HepG2 (cell line): ENCODE measurements around the gene RESP18. TPM values are rescaled to one million over a fixed set of nuclear protein-coding genes. Genes with fewer than 3 reads are reported as not detected.
A peak's percentile ranks its signal among the peaks of the same experiment; 100 is the strongest.

Source experiments
- ATAC-seq: fragments of 200-7000 bp; cut with Tn5 transposase; 3 replicates; pipeline ENCODE4 v1.9.1; 2020; ENCODE audit warnings: mild to moderate bottlenecking, moderate library complexity
- BruUV-seq: library from RNA; stranded (reverse); fragments of 400-500 nt; replicated peaks from 2 replicates; lab custom pipeline; 2021; lab: Mats Ljungman, UMichigan
- CTCF ChIA-PET: fragments of 300-600 bp; formaldehyde crosslinking; extraction: SDS; loops from one replicate; lab custom pipeline; 2021; ENCODE audit warnings: low total read pairs, inconsistent platforms, low intra/inter-chr PET ratio; lab: Yijun Ruan, JAX
- POLR2A ChIA-PET: fragments of 350-600 bp; sonication (Branson Sonifier 250); formaldehyde crosslinking; loops from one replicate; lab custom pipeline; 2020; ENCODE audit warnings: antibody characterized with exemption, inconsistent platforms; lab: Yijun Ruan, JAX
- DNase-seq: peaks from one replicate; pipeline ENCODE4 v3.0.0-alpha.2; 2015; ENCODE audit warnings: low spot score
- FAIRE-seq: peaks from 3 replicates; lab custom pipeline; 2011; peaks lifted over from hg19 to GRCh38; lab: Jason Lieb, UNC
- H2AFZ ChIP-seq: one replicate; pipeline ENCODE4 v1.6.1; 2011; ENCODE audit warnings: low read length, inconsistent platforms
- H3K27ac ChIP-seq: fragments of 300-600 bp; 3 replicates; pipeline ENCODE4 v1.8.0; 2011; ENCODE audit warnings: mixed run types, mild to moderate bottlenecking, mixed read lengths, low read length, inconsistent platforms; ENCODE audit not compliant: insufficient read depth; ENCODE audit errors: extremely low read length
- H3K27me3 ChIP-seq, 2 experiments: fragments of 200-600 bp in 1 of 2; 2 replicates in 1 of 2; 3 replicates in 1 of 2; pipeline versions ENCODE4 v1.6.0 to v1.8.0; 2011; ENCODE audit warnings: low read length in 2 of 2, mild to moderate bottlenecking in 2 of 2, moderate library complexity in 2 of 2, inconsistent platforms in 1 of 2; ENCODE audit not compliant: insufficient read depth in 2 of 2, control insufficient read depth in 1 of 2
- H3K36me3 ChIP-seq, 2 experiments: fragments of 200-600 bp in 1 of 2; replicated peaks in 1 of 2; 2 replicates in 1 of 2; 3 replicates in 1 of 2; pipeline versions ENCODE4 v1.5.1 to v1.8.0; 2011; ENCODE audit warnings: low read length in 2 of 2, inconsistent platforms in 1 of 2; ENCODE audit not compliant: insufficient read depth in 2 of 2, control insufficient read depth in 1 of 2
- H3K4me1 ChIP-seq: 2 replicates; pipeline ENCODE4 v1.5.1; 2012; ENCODE audit warnings: low read length, inconsistent platforms; ENCODE audit not compliant: insufficient read depth
- H3K4me2 ChIP-seq: 2 replicates; pipeline ENCODE4 v1.6.0; 2011; ENCODE audit warnings: low read depth, low read length, inconsistent platforms
- H3K4me3 ChIP-seq, 3 experiments: fragments of 200-600 bp in 1 of 3; sonication (generic), shearing (Covaris generic) in 1 of 3; replicated peaks in 1 of 3; 2 replicates each; pipeline ENCODE4 v1.5.1; 2011 to 2016; ENCODE audit warnings: low read length in 3 of 3, inconsistent platforms in 2 of 3, low read depth in 2 of 3, mild to moderate bottlenecking in 2 of 3, control low read depth in 1 of 3, mixed read lengths in 1 of 3; ENCODE audit not compliant: insufficient read depth in 1 of 3
- H3K79me2 ChIP-seq: one replicate; pipeline ENCODE4 v1.6.1; 2011; ENCODE audit warnings: low read length, inconsistent platforms; ENCODE audit not compliant: insufficient read depth
- H3K9ac ChIP-seq: 2 replicates; pipeline ENCODE4 v1.6.0; 2011; ENCODE audit warnings: mild to moderate bottlenecking, low read depth, low read length, inconsistent platforms; ENCODE audit not compliant: insufficient read depth
- H3K9me3 ChIP-seq: 2 replicates; pipeline ENCODE4 v1.5.1; 2012; ENCODE audit warnings: mild to moderate bottlenecking, low read length
- H4K20me1 ChIP-seq: 2 replicates; pipeline ENCODE4 v1.6.0; 2011; ENCODE audit warnings: inconsistent platforms, mild to moderate bottlenecking, low read length, moderate library complexity; ENCODE audit not compliant: insufficient read depth
- ARID2 ChIP-seq: sonication (generic); formaldehyde crosslinking; IDR thresholded peaks from 2 replicates; pipeline ENCODE4 v1.8.1; 2022; ENCODE audit warnings: mild to moderate bottlenecking, missing genetic modification reagents, borderline replicate concordance
- DR1 ChIP-seq: sonication (generic); formaldehyde crosslinking; IDR thresholded peaks from 2 replicates; pipeline ENCODE4 v1.8.0; 2021; ENCODE audit warnings: mild to moderate bottlenecking, missing genetic modification reagents, inconsistent platforms
- ELK4 ChIP-seq: sonication (generic); formaldehyde crosslinking; IDR thresholded peaks from 2 replicates; pipeline ENCODE4 v1.9.0; 2021; ENCODE audit warnings: missing genetic modification reagents, borderline replicate concordance
- MEF2D ChIP-seq: sonication (generic); formaldehyde crosslinking; IDR thresholded peaks from 2 replicates; pipeline ENCODE4 v1.5.1; 2020; ENCODE audit warnings: mild to moderate bottlenecking, missing genetic modification reagents
- ZNF18 ChIP-seq: sonication (generic); formaldehyde crosslinking; IDR thresholded peaks from 2 replicates; pipeline ENCODE4 v1.8.0; 2022; ENCODE audit warnings: mild to moderate bottlenecking, missing genetic modification reagents; ENCODE audit not compliant: insufficient replicate concordance
- ZNF20 ChIP-seq: sonication (generic); formaldehyde crosslinking; IDR thresholded peaks from 2 replicates; pipeline ENCODE4 v1.4.0; 2020; ENCODE audit warnings: mild to moderate bottlenecking, moderate library complexity, missing genetic modification reagents
- ZNF224 ChIP-seq: sonication (generic); formaldehyde crosslinking; IDR thresholded peaks from 2 replicates; pipeline ENCODE4 v1.5.0; 2020; ENCODE audit warnings: mild to moderate bottlenecking, missing genetic modification reagents
- WGBS: methylation state at CpG from one replicate; pipeline ENCODE4 v1.1.6; 2017; ENCODE audit warnings: low lambda C conversion rate; 5-methylcytosine and 5-hydroxymethylcytosine counted together
- in situ Hi-C: cut with HindIII; loops from 2 replicates; pipeline ENCODE4 v1.10.0; 2017; ENCODE audit warnings: low pct_unique_long_range_greater_than_20kb; ENCODE audit not compliant: extremely low pct_ligation_motif_present
- intact Hi-C: fragments of 100-400 bp; cut with micrococcal nuclease; formaldehyde crosslinking; loops from one replicate; pipeline ENCODE4 v1.10.0; 2022; ENCODE audit not compliant: unreplicated experiment
- polyA plus RNA-seq, 8 experiments: library from polyadenylated mRNA; depleted of rRNA in 3 of 8; stranded (reverse) in 7 of 8; unstranded in 1 of 8; fragments of >200 nt; fragmentation: Illumina TruSeq in 4 of 8; extraction: Trizol in 4 of 8; gene quantifications; 2 replicates each; pipeline versions ENCODE4 v1.2.1 to v1.2.3, GENCODE V29; 2011 to 2016; ENCODE audit warnings: low read depth in 4 of 8, missing spikeins in 1 of 8, mixed read lengths in 1 of 8; ENCODE audit not compliant: insufficient read depth in 1 of 8
- total RNA-seq, 5 experiments: library from RNA; depleted of rRNA; stranded (reverse); fragments of >200 nt; fragmentation: Illumina TruSeq; extraction: Trizol; gene quantifications; 2 replicates each; pipeline ENCODE4 v1.2.3, GENCODE V29; 2016; ENCODE audit warnings: low read depth in 1 of 5
- TF ChIP-seq, protein P1 (sequence below): sonication (generic); formaldehyde crosslinking; IDR thresholded peaks from 2 replicates; pipeline ENCODE4 v1.8.1; 2023; ENCODE audit warnings: mild to moderate bottlenecking, missing genetic modification reagents
- TF ChIP-seq, protein P2 (sequence below): IDR thresholded peaks from 2 replicates; pipeline ENCODE4 v1.6.1; 2016; ENCODE audit warnings: missing biosample characterization, missing genetic modification reagents, low read depth
- TF ChIP-seq, protein P3 (sequence below): sonication (generic); formaldehyde crosslinking; IDR thresholded peaks from 2 replicates; pipeline ENCODE4 v1.4.0; 2020; ENCODE audit warnings: mild to moderate bottlenecking, missing genetic modification reagents

Gene RESP18
- total and polyA plus RNA-seq, 2 of the 13 experiments (the other 11 are each of a cell fraction or from before 2014, with no cell fraction given), result not detected

DNA sequence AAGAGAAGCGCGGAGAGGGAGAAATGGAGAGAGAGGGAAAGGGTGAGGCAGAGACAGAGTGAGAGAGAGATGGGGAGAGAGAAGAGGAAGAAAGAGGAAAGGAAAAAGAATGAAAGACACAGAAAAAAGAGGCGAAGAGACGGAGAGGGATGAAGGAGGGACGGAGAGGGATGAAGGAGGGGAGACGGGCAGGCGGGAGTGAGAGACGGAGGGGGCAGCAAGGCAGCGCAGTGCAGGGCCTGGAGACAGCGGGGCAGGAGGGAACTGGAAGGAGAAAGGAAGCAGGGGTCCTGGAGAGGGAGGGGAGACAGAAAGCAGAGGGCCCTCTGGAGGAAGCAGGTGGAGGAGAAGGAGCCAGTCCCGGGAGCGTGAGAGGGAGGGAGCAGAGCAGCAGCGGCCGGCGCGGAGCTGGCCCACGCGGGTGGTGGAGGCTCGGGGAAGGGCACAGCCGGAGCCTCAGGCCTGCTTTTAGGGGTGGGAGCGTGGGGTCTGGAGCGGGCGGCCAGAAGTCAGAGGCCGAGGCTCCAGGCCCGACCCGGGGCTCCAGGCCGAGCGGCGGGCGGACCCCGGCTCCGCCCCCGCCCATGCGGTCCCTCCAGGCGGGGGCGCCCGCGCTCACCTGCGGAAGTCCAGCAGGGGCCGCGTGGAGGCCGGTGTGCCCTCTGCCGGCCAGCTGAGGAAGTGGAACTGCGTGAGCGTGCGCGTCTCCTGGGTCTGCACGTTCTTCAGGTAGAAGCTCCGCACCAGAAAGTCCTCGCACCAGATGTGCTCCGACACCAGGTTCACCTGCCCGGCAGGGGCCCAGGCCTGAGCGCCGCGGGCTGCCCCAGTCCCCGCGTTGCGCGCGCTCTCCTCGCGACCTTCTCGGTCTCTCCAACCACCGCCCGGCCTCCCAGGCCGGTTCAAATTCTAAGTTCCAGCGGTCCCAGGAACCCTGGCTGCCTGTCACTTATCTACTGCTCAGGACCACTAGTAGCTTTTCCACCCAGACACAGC, 37.9 kb downstream of the RESP18 start (continued):
- TF ChIP-seq ELK4 (no peak), MEF2D (CRISPR knock-in tag) (peak; percentile 63; the same call in 1 of the 2 replicates)
- TF ChIP-seq, all 625 proteins: peak for 344

DNA sequence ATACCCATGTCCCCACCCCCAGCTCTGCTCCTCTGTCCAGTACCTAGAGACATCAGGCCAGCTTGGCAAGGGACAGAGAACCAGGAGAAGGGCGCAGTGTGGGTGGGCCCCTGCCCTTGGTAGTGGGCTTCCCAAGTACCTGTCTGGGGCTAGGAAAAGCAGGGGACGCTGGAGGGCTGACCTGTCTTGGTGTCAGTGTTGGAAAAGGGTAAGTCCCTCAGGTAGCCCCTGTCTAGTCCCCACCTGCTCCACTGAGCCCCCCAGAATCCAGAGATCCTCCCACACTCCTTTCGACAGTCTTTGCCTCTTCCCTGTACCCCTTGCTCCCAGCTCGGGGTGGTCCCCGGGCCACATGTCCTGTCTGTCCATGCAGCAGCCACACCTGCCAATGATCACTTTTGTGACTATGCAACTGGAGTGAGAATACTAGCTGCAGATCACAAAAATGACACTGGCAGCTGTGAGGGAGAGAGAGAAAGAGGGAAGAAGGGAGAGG, 38.8 kb downstream of the RESP18 start:
- 55% methylated on average over 5 of the region's 5 CpGs for WGBS
- BruUV-seq, result no TSS peak
- FAIRE-seq, result no peak
- CTCF ChIA-PET, result interaction anchor here (1.2 to 3.4 kb wide), 6 partner anchors 17 to 134 kb away, joined by 3 to 88 read pairs (median 14); partner anchors contain the start of genes ANKZF1, ATG9A, DNAJB2 and NHEJ1
- peak overlapping the region in 1 of 3 experiments; percentile 81; a peak in 1 of 6 replicates for H3K4me3 ChIP-seq
- peaks cover 6 to 74% of the 10 kb centered on the region in 2 experiments; a peak in 4 of 5 replicates for H3K27me3 ChIP-seq
- peak overlapping the region; percentile 77 for H2AFZ ChIP-seq
- intact Hi-C loops, result loop anchor here (1.0 to 10.0 kb wide), 4 partner anchors 14 to 241 kb away; partner anchors contain the start of genes ABCB6 and DNAJB2
- no peaks in the 10 kb centered on the region for H3K9me3 ChIP-seq
- peaks cover 32% of the 10 kb centered on the region for H3K4me1 ChIP-seq
- no peaks in the 10 kb centered on the region for H3K36me3 ChIP-seq
- no peak for ATAC-seq
- H3K27ac ChIP-seq, result no peak overlapping the region
- DNase-seq, result no peak
- H3K4me2 ChIP-seq, result peak overlapping the region; percentile 87
- in situ Hi-C loops, result no loop called here
- peak overlapping the region; percentile 75; the same call in 1 of the 2 replicates for H3K9ac ChIP-seq
- POLR2A ChIA-PET, result interaction anchor here (1.0 to 3.6 kb wide), 6 partner anchors 15 to 117 kb away, joined by 3 to 47 read pairs (median 16); partner anchors contain the start of genes CNPPD1, DNAJB2, GLB1L and STK16
- H4K20me1 ChIP-seq, result no peaks in the 10 kb centered on the region
- H3K79me2 ChIP-seq, result no peaks in the 10 kb centered on the region
- no peak for TF ChIP-seq ARID2
- TF ChIP-seq, protein P1, sequence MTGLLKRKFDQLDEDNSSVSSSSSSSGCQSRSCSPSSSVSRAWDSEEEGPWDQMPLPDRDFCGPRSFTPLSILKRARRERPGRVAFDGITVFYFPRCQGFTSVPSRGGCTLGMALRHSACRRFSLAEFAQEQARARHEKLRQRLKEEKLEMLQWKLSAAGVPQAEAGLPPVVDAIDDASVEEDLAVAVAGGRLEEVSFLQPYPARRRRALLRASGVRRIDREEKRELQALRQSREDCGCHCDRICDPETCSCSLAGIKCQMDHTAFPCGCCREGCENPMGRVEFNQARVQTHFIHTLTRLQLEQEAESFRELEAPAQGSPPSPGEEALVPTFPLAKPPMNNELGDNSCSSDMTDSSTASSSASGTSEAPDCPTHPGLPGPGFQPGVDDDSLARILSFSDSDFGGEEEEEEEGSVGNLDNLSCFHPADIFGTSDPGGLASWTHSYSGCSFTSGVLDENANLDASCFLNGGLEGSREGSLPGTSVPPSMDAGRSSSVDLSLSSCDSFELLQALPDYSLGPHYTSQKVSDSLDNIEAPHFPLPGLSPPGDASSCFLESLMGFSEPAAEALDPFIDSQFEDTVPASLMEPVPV, result no peak
- no peak for TF ChIP-seq ZNF18 (CRISPR knock-in tag)
- TF ChIP-seq, protein P2, sequence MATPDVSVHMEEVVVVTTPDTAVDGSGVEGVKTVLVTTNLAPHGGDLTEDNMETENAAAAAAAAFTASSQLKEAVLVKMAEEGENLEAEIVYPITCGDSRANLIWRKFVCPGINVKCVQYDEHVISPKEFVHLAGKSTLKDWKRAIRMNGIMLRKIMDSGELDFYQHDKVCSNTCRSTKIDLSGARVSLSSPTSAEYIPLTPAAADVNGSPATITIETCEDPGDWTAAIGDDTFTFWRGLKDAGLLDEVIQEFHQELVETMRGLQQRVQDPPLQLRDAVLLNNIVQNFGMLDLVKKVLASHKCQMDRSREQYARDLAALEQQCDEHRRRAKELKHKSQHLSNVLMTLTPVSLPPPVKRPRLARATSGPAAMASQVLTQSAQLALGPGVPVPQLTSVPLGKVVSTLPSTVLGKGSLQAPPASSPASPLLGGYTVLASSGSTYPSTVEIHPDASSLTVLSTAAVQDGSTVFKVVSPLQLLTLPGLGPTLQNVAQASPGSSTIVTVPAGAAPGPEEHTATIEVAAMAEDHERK (CRISPR knock-in tag), result no peak
- TF ChIP-seq, protein P3, sequence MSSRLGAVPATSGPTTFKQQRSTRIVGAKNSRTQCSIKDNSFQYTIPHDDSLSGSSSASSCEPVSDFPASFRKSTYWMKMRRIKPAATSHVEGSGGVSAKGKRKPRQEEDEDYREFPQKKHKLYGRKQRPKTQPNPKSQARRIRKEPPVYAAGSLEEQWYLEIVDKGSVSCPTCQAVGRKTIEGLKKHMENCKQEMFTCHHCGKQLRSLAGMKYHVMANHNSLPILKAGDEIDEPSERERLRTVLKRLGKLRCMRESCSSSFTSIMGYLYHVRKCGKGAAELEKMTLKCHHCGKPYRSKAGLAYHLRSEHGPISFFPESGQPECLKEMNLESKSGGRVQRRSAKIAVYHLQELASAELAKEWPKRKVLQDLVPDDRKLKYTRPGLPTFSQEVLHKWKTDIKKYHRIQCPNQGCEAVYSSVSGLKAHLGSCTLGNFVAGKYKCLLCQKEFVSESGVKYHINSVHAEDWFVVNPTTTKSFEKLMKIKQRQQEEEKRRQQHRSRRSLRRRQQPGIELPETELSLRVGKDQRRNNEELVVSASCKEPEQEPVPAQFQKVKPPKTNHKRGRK, result no peak
- no peak for TF ChIP-seq ZNF224 (CRISPR knock-in tag)
- TF ChIP-seq DR1, result no peak
- TF ChIP-seq ZNF20 (CRISPR knock-in tag), result no peak
